SU-DHL-6 (cell line): ENCODE data around the gene RNF19B.

Source experiments
- CTCF ChIP-seq: fragments of 200-600 bp; sonication (generic); IDR thresholded peaks from one replicate; pipeline ENCODE4 v1.5.1; 2017; ENCODE audit warnings: antibody characterized with exemption, mild to moderate bottlenecking, low read length, moderate library complexity; ENCODE audit not compliant: insufficient read depth, poor library complexity, severe bottlenecking
- EZH2phosphoT487 ChIP-seq: fragments of 200-600 bp; sonication (generic), shearing (Covaris generic); conservative IDR thresholded peaks from 2 replicates; pipeline ENCODE4 v1.6.1; 2018; ENCODE audit warnings: mild to moderate bottlenecking, antibody characterized with exemption, low read length, moderate library complexity, mixed read lengths

- TF ChIP-seq CTCF (no peak), EZH2phosphoT487 (no peak)
Measured at GRCh38 chr1:33002006-33002405, 37.4 kb upstream of the RNF19B start.
